HEK293 (cell line): ENCODE measurements around the gene PGGT1B.

Experiments used
- CTCF ChIA-PET: fragments of 350-600 bp; formaldehyde crosslinking; extraction: SDS; loops from one replicate; lab custom pipeline; 2021; ENCODE audit warnings: antibody characterized with exemption; lab: Yijun Ruan, JAX
- POLR2A ChIA-PET: fragments of 300-600 bp; formaldehyde crosslinking; extraction: SDS; loops from one replicate; lab custom pipeline; 2020; ENCODE audit warnings: antibody characterized with exemption, inconsistent platforms; lab: Yijun Ruan, JAX
- H3K27ac ChIP-seq: fragments of 200-500 bp; sonication (Bioruptor generic); 2 replicates; pipeline ENCODE4 v1.5.1; 2014; ENCODE audit warnings: low read depth, low read length, control low read depth, inconsistent platforms; ENCODE audit errors: extremely low read depth
- H3K36me3 ChIP-seq, 2 experiments: fragments of 200-500 bp in 1 of 2; sonication (Bioruptor generic) in 1 of 2; 1 replicate in 1 of 2; 2 replicates in 1 of 2; pipeline ENCODE4 v1.5.1; 2014 to 2017; ENCODE audit warnings: inconsistent platforms in 2 of 2, low read length in 2 of 2; ENCODE audit not compliant: control insufficient read depth in 2 of 2, insufficient read depth in 1 of 2
- H3K4me1 ChIP-seq: fragments of 200-500 bp; sonication (Bioruptor generic); 2 replicates; pipeline ENCODE4 v1.5.1; 2014; ENCODE audit warnings: mild to moderate bottlenecking, low read length, inconsistent platforms; ENCODE audit not compliant: control insufficient read depth, insufficient read depth
- H3K4me3 ChIP-seq: 2 replicates; pipeline ENCODE4 v1.5.1; 2011; ENCODE audit warnings: low read depth, mild to moderate bottlenecking, control low read depth, low read length, moderate library complexity
- H3K9me3 ChIP-seq: fragments of 200-500 bp; sonication (Bioruptor generic); 2 replicates; pipeline ENCODE4 v1.5.1; 2014; ENCODE audit warnings: low read depth, low read length, inconsistent platforms; ENCODE audit not compliant: control insufficient read depth, insufficient read depth
- FEZF1 ChIP-seq: fragments of 450-650 bp; formaldehyde crosslinking; IDR thresholded peaks from 2 replicates; pipeline ENCODE4 v1.5.1; 2016; ENCODE audit warnings: missing biosample characterization, missing genetic modification characterization
- GFI1B ChIP-seq: fragments of 450-650 bp; formaldehyde crosslinking; IDR thresholded peaks from 2 replicates; pipeline ENCODE4 v1.5.1; 2016; ENCODE audit warnings: missing biosample characterization, missing genetic modification characterization
- GLIS2 ChIP-seq: fragments of 450-650 bp; formaldehyde crosslinking; IDR thresholded peaks from 2 replicates; pipeline ENCODE4 v1.5.1; 2016; ENCODE audit warnings: missing biosample characterization, missing genetic modification characterization
- INSM2 ChIP-seq: fragments of 450-650 bp; formaldehyde crosslinking; IDR thresholded peaks from 2 replicates; pipeline ENCODE4 v1.5.1; 2016; ENCODE audit warnings: missing biosample characterization, missing genetic modification characterization
- PRDM4 ChIP-seq: fragments of 450-650 bp; formaldehyde crosslinking; IDR thresholded peaks from 2 replicates; pipeline ENCODE4 v1.5.1; 2017; ENCODE audit warnings: missing biosample characterization, missing genetic modification characterization
- SCRT2 ChIP-seq: fragments of 450-650 bp; formaldehyde crosslinking; IDR thresholded peaks from 2 replicates; pipeline ENCODE4 v1.5.1; 2016; ENCODE audit warnings: missing biosample characterization, missing genetic modification characterization
- SP7 ChIP-seq: fragments of 450-650 bp; formaldehyde crosslinking; IDR thresholded peaks from 2 replicates; pipeline ENCODE4 v1.5.1; 2016; ENCODE audit warnings: missing biosample characterization, missing genetic modification characterization
- TRIM28 ChIP-seq: IDR thresholded peaks from 2 replicates; pipeline ENCODE4 v1.6.1; 2011; ENCODE audit warnings: low read length, control low read depth, borderline replicate concordance
- ZBTB17 ChIP-seq: fragments of 450-650 bp; formaldehyde crosslinking; IDR thresholded peaks from 2 replicates; pipeline ENCODE4 v1.5.1; 2016; ENCODE audit warnings: missing biosample characterization, missing genetic modification characterization
- ZBTB20 ChIP-seq: fragments of 450-650 bp; formaldehyde crosslinking; IDR thresholded peaks from 2 replicates; pipeline ENCODE4 v1.5.1; 2016; ENCODE audit warnings: missing biosample characterization, missing genetic modification characterization
- ZBTB26 ChIP-seq: fragments of 450-650 bp; formaldehyde crosslinking; optimal IDR thresholded peaks from 2 replicates; pipeline ENCODE3; 2016; ENCODE audit warnings: missing biosample characterization, mild to moderate bottlenecking, missing genetic modification characterization
- ZBTB8A ChIP-seq: fragments of 450-650 bp; formaldehyde crosslinking; IDR thresholded peaks from 2 replicates; pipeline ENCODE4 v1.5.1; 2016; ENCODE audit warnings: missing biosample characterization, missing genetic modification characterization
- ZEB2 ChIP-seq: fragments of 450-650 bp; formaldehyde crosslinking; IDR thresholded peaks from 2 replicates; pipeline ENCODE4 v1.5.1; 2016; ENCODE audit warnings: missing biosample characterization, missing genetic modification characterization
- ZFP37 ChIP-seq: fragments of 450-650 bp; formaldehyde crosslinking; IDR thresholded peaks from 2 replicates; pipeline ENCODE4 v1.5.1; 2016; ENCODE audit warnings: missing biosample characterization, missing genetic modification characterization
- ZNF10 ChIP-seq: fragments of 450-650 bp; formaldehyde crosslinking; IDR thresholded peaks from 2 replicates; pipeline ENCODE4 v1.5.1; 2017; ENCODE audit warnings: missing biosample characterization, missing genetic modification characterization
- ZNF19 ChIP-seq: fragments of 450-650 bp; formaldehyde crosslinking; IDR thresholded peaks from 2 replicates; pipeline ENCODE4; 2016; ENCODE audit warnings: missing biosample characterization, missing genetic modification characterization, low read depth
- ZNF2 ChIP-seq: fragments of 450-650 bp; formaldehyde crosslinking; IDR thresholded peaks from 2 replicates; pipeline ENCODE4 v1.5.1; 2016; ENCODE audit warnings: missing biosample characterization, missing genetic modification characterization
- ZNF280C ChIP-seq: fragments of 450-650 bp; formaldehyde crosslinking; IDR thresholded peaks from 2 replicates; pipeline ENCODE4 v1.5.1; 2016; ENCODE audit warnings: missing biosample characterization, missing genetic modification characterization
- ZNF324 ChIP-seq: fragments of 450-650 bp; formaldehyde crosslinking; IDR thresholded peaks from 2 replicates; pipeline ENCODE4 v1.5.1; 2016; ENCODE audit warnings: missing biosample characterization, missing genetic modification characterization
- ZNF335 ChIP-seq: fragments of 450-650 bp; formaldehyde crosslinking; conservative IDR thresholded peaks from 2 replicates; pipeline ENCODE4 v1.5.1; 2016; ENCODE audit warnings: missing biosample characterization, missing genetic modification characterization
- ZNF501 ChIP-seq: fragments of 450-650 bp; formaldehyde crosslinking; IDR thresholded peaks from 2 replicates; pipeline ENCODE4 v1.5.1; 2016; ENCODE audit warnings: missing biosample characterization, missing genetic modification characterization
- ZNF521 ChIP-seq: fragments of 450-650 bp; formaldehyde crosslinking; IDR thresholded peaks from 2 replicates; pipeline ENCODE4 v1.5.1; 2017; ENCODE audit warnings: missing biosample characterization, mild to moderate bottlenecking, missing genetic modification characterization
- ZNF561 ChIP-seq: fragments of 450-650 bp; IDR thresholded peaks from 2 replicates; pipeline ENCODE4 v1.5.1; 2018; ENCODE audit warnings: missing biosample characterization, missing genetic modification characterization, borderline replicate concordance
- ZNF600 ChIP-seq: fragments of 450-650 bp; formaldehyde crosslinking; IDR thresholded peaks from 2 replicates; pipeline ENCODE4 v1.5.1; 2016; ENCODE audit warnings: missing biosample characterization, missing genetic modification characterization
- ZNF610 ChIP-seq: fragments of 450-650 bp; formaldehyde crosslinking; IDR thresholded peaks from 2 replicates; pipeline ENCODE4 v1.5.1; 2016; ENCODE audit warnings: missing biosample characterization, missing genetic modification characterization, borderline replicate concordance
- ZNF654 ChIP-seq: fragments of 450-650 bp; formaldehyde crosslinking; IDR thresholded peaks from 2 replicates; pipeline ENCODE4 v1.5.1; 2016; ENCODE audit warnings: low read depth, missing biosample characterization, missing genetic modification characterization
- ZNF692 ChIP-seq: fragments of 450-650 bp; formaldehyde crosslinking; IDR thresholded peaks from 2 replicates; pipeline ENCODE4 v1.5.1; 2016; ENCODE audit warnings: missing biosample characterization, missing genetic modification characterization
- ZSCAN4 ChIP-seq: fragments of 450-650 bp; formaldehyde crosslinking; IDR thresholded peaks from 2 replicates; pipeline ENCODE4 v1.5.1; 2017; ENCODE audit warnings: missing biosample characterization, missing genetic modification characterization
- ZXDB ChIP-seq: fragments of 450-650 bp; formaldehyde crosslinking; IDR thresholded peaks from 2 replicates; pipeline ENCODE4 v1.5.1; 2016; ENCODE audit warnings: missing biosample characterization, missing genetic modification characterization

The PGGT1B gene

GRCh38 chr5:115180165-115180709 lies 82.4 kb downstream of the PGGT1B start:
- H3K4me3 ChIP-seq = peak overlapping the region; percentile 51
- CTCF ChIA-PET = interaction anchor here (0.6 kb wide), 1 partner anchor 1715 kb away, joined by 5 read pairs; no protein-coding TSS in a partner anchor
- POLR2A ChIA-PET = interaction anchor here (1.1 kb wide), 1 partner anchor 11 kb away, joined by 5 read pairs; the partner anchor contains the start of gene TRIM36
- 0 out of 2 replicates have a peak overlapping the region, but pooled peaks have one; percentile 24 for H3K27ac ChIP-seq
- H3K36me3 ChIP-seq = no peaks in the 10 kb centered on the region
- H3K9me3 ChIP-seq = no peaks in the 10 kb centered on the region
- 0 out of 2 replicates have a peak, but pooled peaks cover 2% of the 10 kb centered on the region for H3K4me1 ChIP-seq
- TF ChIP-seq TRIM28 = no peak
- TF ChIP-seq ZBTB8A (tag by site-specific recombination) = peak; percentile 85
- TF ChIP-seq ZNF561 (tag by site-specific recombination) = peak; percentile 68; the same call in 1 of the 2 replicates
- no peak for TF ChIP-seq ZNF19 (tag by site-specific recombination)
- TF ChIP-seq ZXDB (tag by site-specific recombination) = peak; percentile 34; the same call in 1 of the 2 replicates
- no peak for TF ChIP-seq ZNF521
- TF ChIP-seq ZNF335 (tag by site-specific recombination) = peak; percentile 93
- peak; percentile 32; the same call in 1 of the 2 replicates for TF ChIP-seq ZNF324
- TF ChIP-seq ZNF10 (tag by site-specific recombination) = peak; percentile 50
- TF ChIP-seq ZBTB20 (tag by site-specific recombination) = peak; percentile 95
- TF ChIP-seq SP7 = 0 out of 2 replicates have a peak, but pooled peaks have one; percentile 17
- TF ChIP-seq INSM2 (tag by site-specific recombination) = no peak
- TF ChIP-seq ZNF654 (tag by site-specific recombination) = no peak
- TF ChIP-seq ZNF2 (tag by site-specific recombination) = peak; percentile 51
- TF ChIP-seq ZFP37 (tag by site-specific recombination) = no peak
- peak; percentile 68; the same call in 1 of the 2 replicates for TF ChIP-seq ZBTB17
- TF ChIP-seq ZNF280C (tag by site-specific recombination) = no peak
- no peak for TF ChIP-seq FEZF1 (tag by site-specific recombination)
- TF ChIP-seq ZSCAN4 = no peak
- peak; percentile 33; the same call in 1 of the 2 replicates for TF ChIP-seq ZNF501 (tag by site-specific recombination)
- TF ChIP-seq GLIS2 (tag by site-specific recombination) = 0 out of 2 replicates have a peak, but pooled peaks have one; percentile 16
- TF ChIP-seq ZBTB26 (tag by site-specific recombination) = peak; percentile 96
- TF ChIP-seq ZNF610 = no peak
- no peak for TF ChIP-seq GFI1B
- peak; percentile 39; the same call in 1 of the 2 replicates for TF ChIP-seq PRDM4 (tag by site-specific recombination)
- TF ChIP-seq ZNF600 (tag by site-specific recombination) = peak; percentile 59; the same call in 1 of the 2 replicates
- peak; percentile 46; the same call in 1 of the 2 replicates for TF ChIP-seq ZNF692 (tag by site-specific recombination)
- peak; percentile 75 for TF ChIP-seq ZEB2 (tag by site-specific recombination)
- 0 out of 2 replicates have a peak, but pooled peaks have one; percentile 13 for TF ChIP-seq SCRT2 (tag by site-specific recombination)
